ENCODE measurements around the gene MAPK14. TPM values are rescaled to one million over a fixed set of nuclear protein-coding genes. Genes with fewer than 3 reads are reported as not detected.

The MAPK14 gene
- total and polyA plus RNA-seq, 2 donors from 2014 or later: 19.9 to 56.6 TPM

DNA sequence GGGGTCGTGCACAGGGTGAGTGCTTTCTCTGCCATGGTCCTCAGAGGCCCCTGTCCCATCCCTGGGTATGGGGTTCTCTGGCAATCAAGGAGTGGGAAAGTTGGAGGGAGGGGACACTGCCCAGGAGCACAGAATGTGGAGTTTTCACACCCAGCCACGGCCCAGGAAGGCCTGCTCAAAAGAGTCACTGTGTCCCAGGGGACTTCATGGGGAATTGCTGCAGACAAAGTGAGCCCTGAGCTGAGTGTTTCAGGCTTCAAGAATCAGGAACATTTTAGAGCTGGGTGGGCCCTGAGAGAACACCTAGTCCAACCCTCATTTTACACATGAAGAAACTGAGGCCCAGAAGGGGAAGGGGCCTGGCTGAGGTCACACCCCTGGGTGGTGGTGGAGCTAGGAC, 108.4 kb downstream of the MAPK14 start:
- no peak overlapping the region for H3K27ac ChIP-seq (ENCODE audit: low read depth in 2 of 2, low read length in 2 of 2)
- H3K27me3 ChIP-seq (ENCODE audit: control insufficient read depth, insufficient read depth, low read length): no peaks in the 10 kb centered on the region
- no peak overlapping the region for H3K9ac ChIP-seq (ENCODE audit: low read length in 3 of 3)
- intact Hi-C loops (cut with DNase I): no loop called here
- TF ChIP-seq CTCF (IDR thresholded peaks at IDR 0.05; ENCODE audit: borderline replicate concordance, extremely low read depth, insufficient read depth): no peak
- DNase-seq (no peak), FAIRE-seq (no peak)
- peaks cover 2 to 20% (median 13%) of the 10 kb centered on the region in 3 donors for H3K4me1 ChIP-seq (ENCODE audit: control insufficient read depth in 2 of 3, insufficient read depth in 2 of 3, low read depth in 1 of 3, low read length in 3 of 3)
- no peaks in the 10 kb centered on the region for H3K9me3 ChIP-seq (ENCODE audit: control insufficient read depth in 2 of 3, insufficient read depth in 1 of 3, low read length in 3 of 3)
- no peak overlapping the region for H3K4me3 ChIP-seq (ENCODE audit: low read length in 3 of 3)
- H3K36me3 ChIP-seq (ENCODE audit: control insufficient read depth in 2 of 3, insufficient read depth in 3 of 3, low read length in 3 of 3): no peaks in the 10 kb centered on the region

- no peak overlapping the region for H3K27ac ChIP-seq (ENCODE audit: low read depth in 2 of 2, low read length in 2 of 2)
- intact Hi-C loops (cut with DNase I): no loop called here
- H3K9me3 ChIP-seq (ENCODE audit: control insufficient read depth in 2 of 3, insufficient read depth in 1 of 3, low read length in 3 of 3): no peaks in the 10 kb centered on the region
- H3K9ac ChIP-seq (ENCODE audit: low read length in 3 of 3): no peak overlapping the region
- H3K36me3 ChIP-seq (ENCODE audit: control insufficient read depth in 2 of 3, insufficient read depth in 3 of 3, low read length in 3 of 3): no peaks in the 10 kb centered on the region
- no peak overlapping the region for H3K4me3 ChIP-seq (ENCODE audit: low read length in 3 of 3)
- H3K27me3 ChIP-seq (ENCODE audit: control insufficient read depth, insufficient read depth, low read length): no peaks in the 10 kb centered on the region
- no peak for TF ChIP-seq CTCF (IDR thresholded peaks at IDR 0.05; ENCODE audit: borderline replicate concordance, extremely low read depth, insufficient read depth)
- DNase-seq: no peak
- H3K4me1 ChIP-seq (ENCODE audit: control insufficient read depth in 2 of 3, insufficient read depth in 2 of 3, low read depth in 1 of 3, low read length in 3 of 3): peaks cover under 1 to 14% (median 9%) of the 10 kb centered on the region in 3 donors
- no peak for FAIRE-seq
These were observed 108.9 kb downstream of the MAPK14 start for GRCh38 chr6:36136551-36136950.

GRCh38 chr6:36138667-36139066, 111.1 kb downstream of the MAPK14 start:
- FAIRE-seq (no peak), DNase-seq (no peak)
- no peak overlapping the region for H3K27ac ChIP-seq (ENCODE audit: low read depth in 2 of 2, low read length in 2 of 2)
- no peak overlapping the region for H3K9ac ChIP-seq (ENCODE audit: low read length in 3 of 3)
- H3K9me3 ChIP-seq (ENCODE audit: control insufficient read depth in 2 of 3, insufficient read depth in 1 of 3, low read length in 3 of 3): no peaks in the 10 kb centered on the region
- intact Hi-C loops (cut with DNase I): no loop called here
- no peaks in the 10 kb centered on the region for H3K36me3 ChIP-seq (ENCODE audit: control insufficient read depth in 2 of 3, insufficient read depth in 3 of 3, low read length in 3 of 3)
- H3K27me3 ChIP-seq (ENCODE audit: control insufficient read depth, insufficient read depth, low read length): no peaks in the 10 kb centered on the region
- TF ChIP-seq CTCF (IDR thresholded peaks at IDR 0.05; ENCODE audit: borderline replicate concordance, extremely low read depth, insufficient read depth): no peak
- H3K4me3 ChIP-seq (ENCODE audit: low read length in 3 of 3): no peak overlapping the region
- H3K4me1 ChIP-seq (ENCODE audit: control insufficient read depth in 2 of 3, insufficient read depth in 2 of 3, low read depth in 1 of 3, low read length in 3 of 3): no peaks in the 10 kb centered on the region

- no peaks in the 10 kb centered on the region for H3K27me3 ChIP-seq (ENCODE audit: control insufficient read depth, insufficient read depth, low read length)
- no peak for FAIRE-seq
- no peak overlapping the region for H3K27ac ChIP-seq (ENCODE audit: low read depth in 2 of 2, low read length in 2 of 2)
- H3K36me3 ChIP-seq (ENCODE audit: control insufficient read depth in 2 of 3, insufficient read depth in 3 of 3, low read length in 3 of 3): no peaks in the 10 kb centered on the region
- no peak overlapping the region for H3K4me3 ChIP-seq (ENCODE audit: low read length in 3 of 3)
- H3K9ac ChIP-seq (ENCODE audit: low read length in 3 of 3): no peak overlapping the region
- H3K9me3 ChIP-seq (ENCODE audit: control insufficient read depth in 2 of 3, insufficient read depth in 1 of 3, low read length in 3 of 3): no peaks in the 10 kb centered on the region
- H3K4me1 ChIP-seq (ENCODE audit: control insufficient read depth in 2 of 3, insufficient read depth in 2 of 3, low read depth in 1 of 3, low read length in 3 of 3): no peaks in the 10 kb centered on the region
- intact Hi-C loops (cut with DNase I): no loop called here
- TF ChIP-seq CTCF (IDR thresholded peaks at IDR 0.05; ENCODE audit: borderline replicate concordance, extremely low read depth, insufficient read depth): no peak
- peak in 3 of 5 donors; percentile 16 to 42 (median 24) for DNase-seq
These were observed 111.8 kb downstream of the MAPK14 start for GRCh38 chr6:36139431-36139830.
